NCI-H2029 (cell line): ENCODE data around the gene CLK3.
"Not testable (repeated sequence)": the region's sequence is repeated elsewhere in the genome, so short reads cannot be mapped to it uniquely, and the experiment has no call there.

Source experiments
- DNase-seq: peaks from one replicate; lab custom pipeline; 2025; lab: John Stamatoyannopoulos, UW

Gene CLK3

DNA sequence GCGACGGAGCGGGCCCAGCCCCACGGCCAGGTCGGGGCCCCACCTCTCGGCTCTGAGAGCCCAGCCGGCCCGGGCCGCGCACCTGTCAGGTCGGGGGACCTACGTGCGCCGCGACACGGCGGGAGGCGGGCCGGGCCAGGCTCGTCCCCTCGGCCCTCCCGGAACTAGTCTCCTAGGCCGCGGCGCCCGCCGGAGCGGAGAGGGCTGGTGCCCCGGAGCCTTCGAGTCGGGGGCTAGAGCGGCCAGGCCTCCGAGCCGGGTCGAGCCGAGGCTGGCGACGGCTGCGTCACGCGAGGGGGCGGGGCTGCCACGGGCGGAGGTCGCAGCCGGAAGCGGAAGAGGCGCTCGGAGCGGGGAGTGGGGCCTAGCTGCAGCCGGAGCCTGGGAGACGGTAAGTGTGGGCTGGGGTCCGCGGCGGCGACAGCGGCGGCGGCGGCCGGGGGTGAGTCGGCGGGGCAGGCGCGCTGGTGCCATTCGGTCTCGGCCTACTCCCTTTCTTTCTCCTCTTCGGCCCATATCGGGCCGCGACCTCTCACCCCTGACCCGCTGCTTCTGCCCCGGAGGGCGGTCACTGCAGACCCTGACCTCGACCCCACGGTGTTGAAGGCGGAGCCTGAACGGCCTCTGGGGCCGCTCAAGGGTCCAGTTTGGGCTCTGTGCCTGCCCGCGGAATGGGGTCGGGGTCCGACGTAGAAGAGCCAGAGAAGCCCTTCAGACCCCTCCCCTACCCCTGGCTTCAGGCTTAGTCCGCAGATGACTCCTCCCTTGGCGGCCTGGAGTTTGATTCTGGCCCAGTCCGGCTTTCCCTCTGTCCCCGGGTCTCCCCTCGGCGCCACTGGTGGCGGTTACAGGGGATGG is at the start of gene CLK3:
Gene CLK3 (plus strand): TSS at position 329 of the 858 bp plus-strand sequence. CDS start 3,361 bp downstream, outside the sequence.
- peak; percentile 85 for DNase-seq

DNA sequence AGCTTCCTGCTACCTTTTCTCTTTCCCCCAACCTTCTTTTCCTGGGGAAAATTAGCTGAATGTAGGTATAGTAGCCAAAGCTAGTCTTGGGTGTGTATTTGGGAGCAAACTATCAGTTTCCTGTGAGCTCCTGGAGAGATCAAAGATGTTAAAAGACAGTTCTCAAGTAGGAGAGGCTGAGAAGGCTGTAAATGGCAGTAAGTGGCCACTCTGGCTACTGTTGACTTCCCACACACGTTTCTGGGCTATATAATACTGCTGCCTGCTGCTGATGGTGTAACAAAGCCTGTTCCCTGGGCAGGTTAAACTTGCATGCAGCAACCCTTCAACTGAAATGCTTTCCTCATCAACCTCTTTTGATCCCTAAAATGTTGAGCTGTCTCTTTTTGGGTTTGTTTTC is 47.0 kb upstream of the CLK3 start:
- no peak for DNase-seq

GRCh38 chr15:74569731-74570070 is 45.9 kb upstream of the CLK3 start:
- DNase-seq: no peak

- no peak for DNase-seq
These were observed 44.4 kb upstream of the CLK3 start for GRCh38 chr15:74571191-74571590.

DNA sequence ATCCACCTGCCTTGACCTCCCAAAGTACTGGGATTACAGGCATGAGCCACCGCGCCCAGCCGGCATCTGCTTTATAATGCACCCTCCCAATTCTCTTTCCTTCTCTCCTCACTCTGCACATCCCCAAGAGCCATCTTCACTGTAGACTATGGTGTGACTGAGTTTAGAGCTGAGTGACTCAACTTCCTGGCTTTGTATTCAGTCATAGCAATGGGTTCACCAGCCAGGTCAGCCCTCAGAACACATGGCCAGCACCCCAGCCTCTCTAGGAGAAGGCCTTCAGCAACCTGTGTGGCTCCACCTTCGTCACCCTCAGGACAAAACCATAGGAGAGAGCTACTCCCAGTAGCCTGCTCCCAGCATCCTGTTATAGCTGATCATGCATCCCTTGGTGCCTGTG is 41.6 kb upstream of the CLK3 start:
- DNase-seq: no peak

DNA sequence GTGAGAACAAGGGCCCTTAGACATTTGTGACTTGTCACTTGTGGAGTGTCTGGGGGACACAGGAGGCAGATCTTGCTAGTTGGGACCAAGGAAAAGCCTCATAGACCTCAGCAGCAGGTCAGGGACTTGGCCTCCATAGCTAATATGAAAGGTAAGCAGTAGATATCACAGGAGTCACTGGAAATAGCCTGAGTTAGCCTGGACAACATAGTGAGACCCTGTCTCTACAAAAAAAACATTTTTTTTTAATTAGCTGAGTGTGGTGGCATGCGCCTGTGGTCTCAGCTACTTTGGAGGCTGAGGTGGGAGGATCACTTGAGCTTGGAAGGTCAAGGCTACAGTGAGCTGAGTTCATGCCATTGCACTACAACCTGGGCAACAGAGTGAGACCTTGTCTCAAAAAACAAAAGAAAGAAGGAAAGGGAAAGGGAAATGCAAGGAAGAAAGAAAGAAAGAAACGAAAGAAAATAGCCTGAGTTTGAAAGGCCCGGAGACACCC is 37.1 kb upstream of the CLK3 start:
- DNase-seq: no peak

GRCh38 chr15:74579001-74579400 is 36.6 kb upstream of the CLK3 start:
- DNase-seq: no peak

- no peak for DNase-seq
These were observed 34.9 kb upstream of the CLK3 start for GRCh38 chr15:74580538-74581350.

DNA sequence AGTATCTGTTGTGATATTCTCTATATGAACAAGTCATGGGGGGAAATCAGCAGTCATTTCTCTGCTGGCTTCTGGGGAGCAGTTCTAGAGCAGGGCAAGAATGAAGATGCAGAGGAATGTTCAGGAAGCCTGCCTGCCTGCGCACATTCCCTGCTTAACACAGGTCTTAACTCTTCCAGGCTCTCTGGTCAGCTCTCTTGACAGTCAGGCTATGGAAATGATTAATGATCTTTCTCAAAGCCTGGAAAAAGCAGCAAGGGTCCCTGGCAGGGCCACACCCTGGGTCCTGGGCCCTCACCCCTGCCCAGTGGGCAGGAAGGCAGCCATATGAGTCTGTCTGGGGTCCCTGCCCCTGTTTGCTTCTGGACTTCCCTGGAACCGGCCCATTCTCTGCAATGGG is 31.4 kb upstream of the CLK3 start:
- no peak for DNase-seq

- DNase-seq: no peak
These were observed 30.9 kb upstream of the CLK3 start for GRCh38 chr15:74584779-74585178.

DNA sequence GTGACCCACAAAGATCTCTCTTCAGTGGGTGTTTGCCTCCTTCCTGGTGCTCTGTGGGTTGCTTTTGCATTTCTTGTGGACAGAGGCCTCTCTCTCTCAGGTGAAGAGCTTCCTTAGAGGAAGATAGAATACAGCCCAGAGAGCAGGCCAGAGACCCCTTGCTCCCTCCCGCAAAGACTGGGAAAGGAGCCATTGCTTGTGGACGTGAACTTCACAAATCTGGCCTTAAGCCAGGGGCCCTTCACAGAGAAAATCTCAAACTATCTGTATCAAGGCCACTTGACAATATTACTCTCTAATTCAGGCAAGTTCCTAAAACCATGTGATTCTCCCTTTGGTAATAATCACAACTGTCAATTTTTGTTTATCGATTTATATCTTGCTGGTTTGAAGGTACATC is 30.4 kb upstream of the CLK3 start:
- DNase-seq: no peak

DNA sequence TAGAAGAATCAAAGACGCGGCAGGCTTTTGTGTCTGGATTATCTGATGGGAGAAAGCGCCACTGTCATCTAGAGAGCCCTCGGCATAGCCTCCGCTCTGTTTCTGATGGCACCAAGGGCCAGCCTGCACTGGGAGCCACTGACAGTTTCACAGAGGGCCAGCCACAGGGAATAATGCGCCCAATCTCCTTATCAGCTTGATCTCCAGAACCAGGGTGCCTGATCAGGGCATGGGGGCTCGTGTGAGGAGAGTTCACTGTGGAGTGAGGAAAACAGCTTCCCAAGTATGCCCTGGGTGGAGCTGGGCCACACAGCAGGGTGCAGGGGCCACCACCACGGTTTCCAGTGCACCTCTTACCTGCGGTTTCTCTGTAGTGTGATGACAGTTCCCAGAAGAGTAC is 29.8 kb upstream of the CLK3 start:
- DNase-seq: no peak

DNA sequence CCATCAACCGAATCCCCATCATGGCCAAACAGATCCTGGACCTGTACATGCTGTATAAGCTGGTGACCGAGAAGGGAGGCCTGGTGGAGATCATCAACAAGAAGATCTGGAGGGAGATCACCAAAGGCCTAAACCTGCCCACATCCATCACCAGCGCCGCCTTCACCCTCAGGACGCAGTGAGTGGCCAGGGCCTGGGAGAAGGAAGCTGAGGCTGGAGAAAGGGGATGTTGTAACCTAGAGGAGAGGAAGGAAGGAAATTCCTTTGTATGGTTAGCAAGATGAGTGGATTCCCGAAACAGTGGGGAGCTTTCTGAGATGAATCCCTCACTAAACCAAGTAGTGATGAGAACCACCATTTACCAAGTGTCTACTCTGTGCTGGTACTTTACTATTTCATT is 25.8 kb upstream of the CLK3 start:
- DNase-seq: no peak

- no peak for DNase-seq
These were observed 23.4 kb upstream of the CLK3 start for GRCh38 chr15:74592222-74592621.

- DNase-seq: no peak
These were observed 22.5 kb upstream of the CLK3 start for GRCh38 chr15:74593122-74593521.

- DNase-seq: no peak
These were observed 21.2 kb upstream of the CLK3 start for GRCh38 chr15:74594455-74594854.

DNA sequence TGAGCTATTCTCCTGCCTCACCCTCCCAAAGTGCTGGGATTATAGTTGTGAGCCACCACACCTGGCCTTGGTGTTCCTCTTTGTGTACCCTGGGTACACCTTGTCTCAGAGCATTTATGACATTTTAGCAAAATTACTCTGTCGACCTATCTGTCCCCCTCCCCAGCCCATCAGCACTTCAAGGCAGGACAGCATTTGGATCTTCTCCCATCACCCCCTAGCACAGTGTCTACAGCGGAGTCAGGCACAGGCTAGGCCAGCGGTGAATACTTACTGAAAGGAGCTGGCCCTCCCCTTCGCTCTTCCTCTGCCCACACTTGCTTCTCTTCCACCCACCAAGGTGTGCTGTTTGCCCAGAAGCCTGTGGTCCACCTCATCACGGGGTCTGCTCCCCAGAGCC is 20.4 kb upstream of the CLK3 start:
- DNase-seq: no peak

DNA sequence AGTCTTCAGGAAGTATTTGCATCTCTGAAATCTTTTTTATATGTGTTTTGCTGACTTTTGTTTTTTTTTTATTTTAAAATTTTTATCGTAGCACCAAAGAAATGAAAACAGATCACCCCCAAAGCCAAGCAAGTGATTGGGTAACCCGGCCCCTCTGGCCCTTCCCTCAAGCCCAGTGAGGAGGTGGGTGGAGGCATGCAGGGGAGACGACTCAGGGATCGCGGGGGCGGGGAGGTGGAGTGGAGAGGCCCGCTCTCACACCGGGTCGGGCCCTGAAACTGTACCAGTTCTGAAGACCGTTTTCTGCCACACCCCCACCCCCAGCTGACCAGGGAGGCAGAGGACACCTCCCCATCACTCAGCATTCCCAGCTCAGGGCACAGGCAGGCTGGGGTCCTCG is 18.9 kb upstream of the CLK3 start:
- not testable (repeated sequence) for DNase-seq

DNA sequence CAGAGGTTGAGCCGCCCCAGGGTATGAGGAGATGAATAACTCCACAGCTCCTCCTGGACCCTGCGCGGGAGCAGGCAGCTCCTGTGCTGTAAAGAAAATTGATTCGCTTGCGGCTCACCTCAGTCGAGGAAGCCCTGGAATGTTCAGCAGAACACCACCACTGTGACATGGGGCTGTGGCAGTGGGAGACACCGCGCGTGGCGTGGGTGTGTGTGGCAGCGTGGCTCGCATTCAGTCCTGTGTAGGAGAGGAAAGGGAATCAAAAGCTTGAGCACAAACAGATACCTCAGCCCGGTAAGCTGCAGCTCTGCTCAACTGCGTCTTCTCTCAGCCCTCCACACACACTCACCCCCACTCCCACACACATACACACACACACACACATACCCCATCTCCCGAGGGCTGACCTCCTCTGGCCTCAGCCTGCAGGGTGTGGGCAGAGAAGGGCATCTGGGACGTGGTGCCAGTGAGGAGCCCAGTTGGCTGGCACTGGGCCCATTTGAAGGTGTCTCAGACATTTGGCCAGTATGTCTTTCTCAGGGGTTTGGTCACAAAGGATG is 18.4 kb upstream of the CLK3 start:
- not testable (repeated sequence) for DNase-seq

- peak; percentile 55 for DNase-seq
These were observed 17.4 kb upstream of the CLK3 start for GRCh38 chr15:74598126-74598842.

DNA sequence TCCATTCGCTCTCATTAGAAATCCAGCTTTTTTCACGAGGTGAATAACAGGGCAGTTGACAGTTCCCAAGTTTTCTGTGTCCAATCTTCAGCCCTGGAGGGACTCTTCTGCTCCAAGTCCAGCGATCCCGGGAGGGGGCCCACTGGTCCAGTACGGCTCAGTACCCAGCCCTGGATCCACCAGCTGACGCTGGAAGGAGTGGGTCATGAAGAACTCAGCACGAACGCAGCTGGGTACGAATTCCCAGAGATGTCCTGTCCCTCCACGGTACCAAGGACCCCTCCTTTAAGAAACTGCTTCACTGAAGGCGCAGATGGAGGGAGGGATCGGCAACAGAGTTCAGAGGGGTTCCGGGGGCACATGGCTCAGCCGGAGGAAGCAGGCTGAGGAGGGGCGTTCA is 16.5 kb upstream of the CLK3 start:
- no peak for DNase-seq
